Endodermal cell (in vitro differentiated cells): ENCODE data around the gene ANO9. TPM values are rescaled to one million over a fixed set of nuclear protein-coding genes. Genes with fewer than 3 reads are reported as not detected.

Experiments used
- DNase-seq: peaks from one replicate; pipeline ENCODE4 v3.0.0-alpha.2; 2017
- H3K27ac ChIP-seq: 2 replicates; pipeline ENCODE4 v1.5.1; 2013; ENCODE audit warnings: mild to moderate bottlenecking, low read depth, low read length, moderate library complexity
- H3K27me3 ChIP-seq: 2 replicates; pipeline ENCODE4 v1.6.1; 2013; ENCODE audit warnings: mild to moderate bottlenecking, low read length, moderate library complexity; ENCODE audit not compliant: insufficient read depth, control insufficient read depth, poor library complexity, severe bottlenecking
- H3K36me3 ChIP-seq: 2 replicates; pipeline ENCODE4 v1.7.0; 2013; ENCODE audit warnings: mild to moderate bottlenecking, low read length, moderate library complexity; ENCODE audit not compliant: control insufficient read depth, insufficient read depth
- H3K4me1 ChIP-seq: one replicate; pipeline ENCODE4 v1.7.0; 2013; ENCODE audit warnings: low read length; ENCODE audit not compliant: control insufficient read depth, insufficient read depth
- H3K4me3 ChIP-seq: 2 replicates; pipeline ENCODE4 v1.5.1; 2013; ENCODE audit warnings: mild to moderate bottlenecking, low read length, moderate library complexity
- H3K9ac ChIP-seq: 2 replicates; pipeline ENCODE4 v1.6.1; 2013; ENCODE audit warnings: mild to moderate bottlenecking, low read length, moderate library complexity; ENCODE audit not compliant: poor library complexity, severe bottlenecking; ENCODE audit errors: extremely low read depth
- H3K9me3 ChIP-seq: 2 replicates; pipeline ENCODE4 v1.6.1; 2013; ENCODE audit warnings: mild to moderate bottlenecking, low read length, moderate library complexity; ENCODE audit not compliant: control insufficient read depth
- H3K27ac Mint-ChIP-seq: 2 replicates; pipeline ENCODE4 v1.8.0; 2020; ENCODE audit warnings: mixed read lengths
- H3K27me3 Mint-ChIP-seq: 2 replicates; pipeline ENCODE4 v1.8.0; 2021; ENCODE audit warnings: mild to moderate bottlenecking, mixed read lengths; ENCODE audit not compliant: insufficient read depth
- H3K36me3 Mint-ChIP-seq: 2 replicates; pipeline ENCODE4 v1.8.0; 2020; ENCODE audit warnings: low read depth, mixed read lengths
- H3K4me1 Mint-ChIP-seq: 2 replicates; pipeline ENCODE4 v1.8.0; 2020; ENCODE audit warnings: mixed read lengths
- H3K4me3 Mint-ChIP-seq: 2 replicates; pipeline ENCODE4 v1.8.0; 2020; ENCODE audit warnings: mild to moderate bottlenecking, moderate library complexity, mixed read lengths
- H3K9me3 Mint-ChIP-seq: 2 replicates; pipeline ENCODE4 v1.8.0; 2020; ENCODE audit warnings: mild to moderate bottlenecking, mixed read lengths
- WGBS, 2 experiments: methylation state at CpG; one replicate each; pipeline versions ENCODE4 v1.1.5 to v1.1.7; 2013; ENCODE audit warnings: missing lambda C conversion rate in 2 of 2, mixed read lengths in 1 of 2; ENCODE audit not compliant: insufficient coverage in 1 of 2, insufficient read length in 1 of 2; 5-methylcytosine and 5-hydroxymethylcytosine counted together
- total RNA-seq, 2 donors: library from RNA; stranded (reverse); fragmentation: NEBNext Ultra II Directional in 1 of 2; extraction: Animal tissue kit (Norgen Biotek cat#: 25700) in 1 of 2; gene quantifications; 2 replicates in 1 of 2; 3 replicates in 1 of 2; pipeline ENCODE4 v1.2.1, GENCODE V29; 2021
- TF ChIP-seq, protein P1 (sequence below): fragments of 200-600 bp; sonication (generic); conservative IDR thresholded peaks from 2 replicates; pipeline ENCODE4 v1.5.0; 2021; ENCODE audit warnings: antibody characterized with exemption, mild to moderate bottlenecking

The ANO9 gene
- total RNA-seq, 2 donors from 2014 or later, result 16.8 to 17.8 TPM

- H3K36me3 Mint-ChIP-seq, result peaks cover 12% of the 10 kb centered on the region
- H3K4me3 Mint-ChIP-seq, result no peak overlapping the region
- Histone ChIP-seq H3K4me1 (no peaks in the 10 kb centered on the region), H3K4me3 (no peak overlapping the region), H3K9me3 (no peaks in the 10 kb centered on the region), H3K27me3 (no peaks in the 10 kb centered on the region), H3K36me3 (peaks cover 3% of the 10 kb centered on the region), H3K9ac (no peak overlapping the region), H3K27ac (no peak overlapping the region)
- TF ChIP-seq, protein P1, sequence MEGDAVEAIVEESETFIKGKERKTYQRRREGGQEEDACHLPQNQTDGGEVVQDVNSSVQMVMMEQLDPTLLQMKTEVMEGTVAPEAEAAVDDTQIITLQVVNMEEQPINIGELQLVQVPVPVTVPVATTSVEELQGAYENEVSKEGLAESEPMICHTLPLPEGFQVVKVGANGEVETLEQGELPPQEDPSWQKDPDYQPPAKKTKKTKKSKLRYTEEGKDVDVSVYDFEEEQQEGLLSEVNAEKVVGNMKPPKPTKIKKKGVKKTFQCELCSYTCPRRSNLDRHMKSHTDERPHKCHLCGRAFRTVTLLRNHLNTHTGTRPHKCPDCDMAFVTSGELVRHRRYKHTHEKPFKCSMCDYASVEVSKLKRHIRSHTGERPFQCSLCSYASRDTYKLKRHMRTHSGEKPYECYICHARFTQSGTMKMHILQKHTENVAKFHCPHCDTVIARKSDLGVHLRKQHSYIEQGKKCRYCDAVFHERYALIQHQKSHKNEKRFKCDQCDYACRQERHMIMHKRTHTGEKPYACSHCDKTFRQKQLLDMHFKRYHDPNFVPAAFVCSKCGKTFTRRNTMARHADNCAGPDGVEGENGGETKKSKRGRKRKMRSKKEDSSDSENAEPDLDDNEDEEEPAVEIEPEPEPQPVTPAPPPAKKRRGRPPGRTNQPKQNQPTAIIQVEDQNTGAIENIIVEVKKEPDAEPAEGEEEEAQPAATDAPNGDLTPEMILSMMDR, result no peak
- no peaks in the 10 kb centered on the region for H3K9me3 Mint-ChIP-seq
- no peak overlapping the region for H3K27ac Mint-ChIP-seq
- no peaks in the 10 kb centered on the region for H3K4me1 Mint-ChIP-seq
- WGBS, 2 experiments, result 95% methylated on average over 17 to 19 of the region's 19 CpGs
- no peaks in the 10 kb centered on the region for H3K27me3 Mint-ChIP-seq
- DNase-seq, result no peak
Observed at GRCh38 chr11:488992-489391, 47.2 kb upstream of the ANO9 start.

DNA sequence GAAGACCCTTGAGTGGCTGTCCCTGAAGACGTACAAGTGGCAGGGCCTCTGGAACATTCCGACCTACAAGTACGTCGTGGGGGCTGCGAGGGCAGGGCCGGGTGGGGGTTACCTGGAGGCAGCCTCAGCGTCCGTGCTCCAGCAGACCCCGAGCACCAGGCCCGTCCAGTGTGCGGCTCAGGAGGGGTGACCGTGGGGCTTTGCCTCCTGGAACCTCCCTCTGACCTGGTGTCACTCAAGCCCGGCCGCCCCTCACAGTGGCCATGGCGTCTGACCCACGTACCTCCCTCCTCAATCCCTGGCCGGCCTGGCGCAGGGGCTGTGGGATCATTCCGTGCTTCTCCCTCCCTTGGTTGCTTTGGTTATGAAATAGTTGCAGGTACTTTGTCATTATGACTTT is 46.8 kb upstream of the ANO9 start:
- Histone ChIP-seq H3K4me3 (no peak overlapping the region), H3K27ac (no peak overlapping the region), H3K27me3 (no peaks in the 10 kb centered on the region), H3K4me1 (no peaks in the 10 kb centered on the region), H3K36me3 (peaks cover 3% of the 10 kb centered on the region), H3K9me3 (no peaks in the 10 kb centered on the region), H3K9ac (no peak overlapping the region)
- Mint-ChIP-seq H3K4me3 (no peak overlapping the region), H3K36me3 (peaks cover 17% of the 10 kb centered on the region), H3K27ac (no peak overlapping the region), H3K27me3 (no peaks in the 10 kb centered on the region), H3K4me1 (no peaks in the 10 kb centered on the region), H3K9me3 (no peaks in the 10 kb centered on the region)
- 92% methylated on average over 15 to 19 of the region's 19 CpGs for WGBS, 2 experiments
- DNase-seq, result no peak
- TF ChIP-seq, protein P1, result no peak

DNA sequence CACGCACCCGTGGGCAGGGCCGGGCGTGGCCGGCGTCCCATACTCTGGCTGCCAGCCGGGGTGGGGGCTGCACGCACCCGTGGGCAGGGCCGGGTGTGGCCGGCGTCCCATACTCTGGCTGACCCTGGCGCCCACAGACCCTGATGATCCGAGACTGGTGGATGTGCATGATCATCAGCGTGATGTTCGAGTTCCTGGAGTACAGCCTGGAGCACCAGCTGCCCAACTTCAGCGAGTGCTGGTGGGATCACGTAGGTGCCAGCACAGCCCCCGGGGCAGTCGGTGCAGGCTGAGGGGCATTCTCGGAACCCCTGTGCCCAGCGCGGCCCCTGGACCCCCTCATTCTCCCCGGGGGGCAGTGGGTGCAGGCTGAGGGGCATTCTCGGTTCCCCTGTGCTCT is 46.3 kb upstream of the ANO9 start:
- Histone ChIP-seq H3K9ac (no peak overlapping the region), H3K36me3 (peaks cover 3% of the 10 kb centered on the region), H3K27ac (no peak overlapping the region), H3K4me3 (no peak overlapping the region), H3K9me3 (no peaks in the 10 kb centered on the region), H3K27me3 (no peaks in the 10 kb centered on the region), H3K4me1 (no peaks in the 10 kb centered on the region)
- no peaks in the 10 kb centered on the region for H3K4me1 Mint-ChIP-seq
- no peak overlapping the region for H3K27ac Mint-ChIP-seq
- 91 to 94% methylated on average over 17 to 25 of the region's 25 CpGs for WGBS, 2 experiments
- no peak overlapping the region for H3K4me3 Mint-ChIP-seq
- peaks cover 2% of the 10 kb centered on the region for H3K9me3 Mint-ChIP-seq
- DNase-seq, result no peak
- TF ChIP-seq, protein P1, result no peak
- H3K36me3 Mint-ChIP-seq, result peaks cover 20% of the 10 kb centered on the region
- no peaks in the 10 kb centered on the region for H3K27me3 Mint-ChIP-seq
